ENCODE results near the gene PWP2.
"Not testable (repeated sequence)": the region's sequence is repeated elsewhere in the genome, so short reads cannot be mapped to it uniquely, and the experiment has no call there.

- not testable (repeated sequence) for TF ChIP-seq CTCF (conservative IDR thresholded peaks at IDR 0.05); ZFX (IDR thresholded peaks at IDR 0.05)
Observed at GRCh38 chr21:44153889-44154228, 46.7 kb downstream of the PWP2 start.

All from C4-2B (cell line).